Endothelial cell (in vitro differentiated cells): Measurements from ENCODE around the gene MAP3K3. TPM values are rescaled to one million over a fixed set of nuclear protein-coding genes. Genes with fewer than 3 reads are reported as not detected.
A peak's percentile ranks its signal among the peaks of the same experiment; 100 is the strongest.

Experiments
- DNase-seq: peaks from one replicate; pipeline ENCODE4 v3.0.0; 2021; ENCODE audit warnings: low spot score
- H3K27ac Mint-ChIP-seq: one replicate; pipeline ENCODE4 v1.8.0; 2021; ENCODE audit warnings: mixed read lengths, inconsistent platforms; ENCODE audit not compliant: unreplicated experiment
- H3K27me3 Mint-ChIP-seq: one replicate; pipeline ENCODE4 v1.8.0; 2021; ENCODE audit warnings: mild to moderate bottlenecking, moderate library complexity, mixed read lengths, inconsistent platforms; ENCODE audit not compliant: unreplicated experiment
- H3K36me3 Mint-ChIP-seq: one replicate; pipeline ENCODE4 v1.8.0; 2021; ENCODE audit warnings: mild to moderate bottlenecking, low read depth, mixed read lengths, inconsistent platforms; ENCODE audit not compliant: unreplicated experiment
- H3K4me1 Mint-ChIP-seq: one replicate; pipeline ENCODE4 v1.8.0; 2021; ENCODE audit warnings: mild to moderate bottlenecking, mixed read lengths, inconsistent platforms; ENCODE audit not compliant: unreplicated experiment
- H3K4me3 Mint-ChIP-seq: one replicate; pipeline ENCODE4 v1.8.0; 2021; ENCODE audit warnings: mild to moderate bottlenecking, mixed read lengths, inconsistent platforms; ENCODE audit not compliant: unreplicated experiment
- H3K9me3 Mint-ChIP-seq: one replicate; pipeline ENCODE4 v1.8.0; 2021; ENCODE audit warnings: mixed read lengths, inconsistent platforms; ENCODE audit not compliant: unreplicated experiment
- total RNA-seq: library from RNA; stranded (reverse); fragmentation: NEBNext Ultra II Directional; extraction: Animal tissue kit (Norgen Biotek cat#: 25700); gene quantifications from one replicate; pipeline ENCODE4 v1.2.1, GENCODE V29; 2021; ENCODE audit not compliant: unreplicated experiment
- TF ChIP-seq, protein P1 (sequence below): fragments of 200-600 bp; sonication (generic); IDR thresholded peaks from one replicate; pipeline ENCODE4 v1.5.0; 2021; ENCODE audit warnings: antibody characterized with exemption; ENCODE audit not compliant: unreplicated experiment

MAP3K3 gene
- total RNA-seq, 1 donor from 2014 or later = 112 TPM

DNA sequence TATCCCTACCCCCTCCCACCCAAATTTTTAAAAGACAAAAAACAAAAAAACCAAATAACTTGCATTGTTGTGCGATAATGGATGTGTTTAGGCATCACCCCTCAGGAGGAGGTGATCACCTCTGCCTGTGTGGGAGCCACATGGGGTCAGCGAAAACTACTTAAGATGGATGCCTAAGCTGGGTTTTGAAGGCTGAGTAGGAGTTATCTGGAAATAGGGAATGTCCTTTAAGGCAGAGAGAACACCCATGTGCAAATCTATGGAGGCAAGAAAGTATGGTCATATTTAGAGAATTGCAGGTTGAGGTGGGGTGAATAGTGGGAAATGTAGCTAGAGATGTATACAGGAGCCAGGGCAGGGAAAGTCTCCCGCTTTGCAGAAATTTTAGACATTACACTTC lies 27.1 kb upstream of the MAP3K3 start:
- Mint-ChIP-seq H3K4me3 (no peak overlapping the region), H3K4me1 (peaks cover 2% of the 10 kb centered on the region), H3K27ac (no peak overlapping the region), H3K9me3 (no peaks in the 10 kb centered on the region), H3K27me3 (peaks cover 4% of the 10 kb centered on the region), H3K36me3 (peaks cover 7% of the 10 kb centered on the region)
- TF ChIP-seq, protein P1, sequence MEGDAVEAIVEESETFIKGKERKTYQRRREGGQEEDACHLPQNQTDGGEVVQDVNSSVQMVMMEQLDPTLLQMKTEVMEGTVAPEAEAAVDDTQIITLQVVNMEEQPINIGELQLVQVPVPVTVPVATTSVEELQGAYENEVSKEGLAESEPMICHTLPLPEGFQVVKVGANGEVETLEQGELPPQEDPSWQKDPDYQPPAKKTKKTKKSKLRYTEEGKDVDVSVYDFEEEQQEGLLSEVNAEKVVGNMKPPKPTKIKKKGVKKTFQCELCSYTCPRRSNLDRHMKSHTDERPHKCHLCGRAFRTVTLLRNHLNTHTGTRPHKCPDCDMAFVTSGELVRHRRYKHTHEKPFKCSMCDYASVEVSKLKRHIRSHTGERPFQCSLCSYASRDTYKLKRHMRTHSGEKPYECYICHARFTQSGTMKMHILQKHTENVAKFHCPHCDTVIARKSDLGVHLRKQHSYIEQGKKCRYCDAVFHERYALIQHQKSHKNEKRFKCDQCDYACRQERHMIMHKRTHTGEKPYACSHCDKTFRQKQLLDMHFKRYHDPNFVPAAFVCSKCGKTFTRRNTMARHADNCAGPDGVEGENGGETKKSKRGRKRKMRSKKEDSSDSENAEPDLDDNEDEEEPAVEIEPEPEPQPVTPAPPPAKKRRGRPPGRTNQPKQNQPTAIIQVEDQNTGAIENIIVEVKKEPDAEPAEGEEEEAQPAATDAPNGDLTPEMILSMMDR = no peak
- DNase-seq = no peak

DNA sequence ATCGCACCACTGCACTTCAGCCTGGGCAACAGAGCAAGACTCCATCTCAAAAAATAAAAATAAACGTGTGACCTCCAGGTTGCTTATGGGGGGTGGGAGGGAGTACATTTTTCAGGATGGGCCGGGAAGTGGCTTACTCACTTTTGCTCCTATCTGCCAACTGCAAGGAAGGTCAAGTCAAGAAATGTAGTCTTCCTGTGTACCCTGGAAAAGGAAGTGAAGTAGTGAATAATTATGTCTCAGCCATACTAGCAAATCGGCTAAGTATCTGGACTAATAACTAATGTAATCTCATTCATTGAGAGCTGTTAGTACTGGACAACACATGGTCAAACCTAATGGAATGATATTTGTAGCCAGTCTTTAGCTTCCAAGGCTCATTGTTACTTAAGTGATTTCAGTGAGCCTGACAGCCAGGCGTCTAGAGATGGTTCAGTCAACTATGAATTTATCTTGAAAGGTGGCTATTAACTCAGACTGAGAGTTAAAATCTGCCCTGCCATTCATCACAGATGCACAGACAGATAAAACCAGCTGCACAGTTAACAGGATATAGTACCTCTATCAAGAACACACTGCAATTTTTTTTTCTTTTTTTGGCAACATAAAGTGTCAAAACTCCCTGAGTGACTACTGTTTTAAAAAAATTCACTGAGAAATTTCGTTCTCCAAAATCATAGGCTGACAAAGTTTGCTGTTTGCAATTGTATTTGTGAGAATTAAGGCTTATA lies 25.2 kb upstream of the MAP3K3 start:
- H3K9me3 Mint-ChIP-seq = no peaks in the 10 kb centered on the region
- H3K27ac Mint-ChIP-seq = no peak overlapping the region
- no peaks in the 10 kb centered on the region for H3K36me3 Mint-ChIP-seq
- no peak for DNase-seq
- no peak overlapping the region for H3K4me3 Mint-ChIP-seq
- H3K27me3 Mint-ChIP-seq = peaks cover 5% of the 10 kb centered on the region
- TF ChIP-seq, protein P1 = no peak
- peaks cover 10% of the 10 kb centered on the region for H3K4me1 Mint-ChIP-seq

DNA sequence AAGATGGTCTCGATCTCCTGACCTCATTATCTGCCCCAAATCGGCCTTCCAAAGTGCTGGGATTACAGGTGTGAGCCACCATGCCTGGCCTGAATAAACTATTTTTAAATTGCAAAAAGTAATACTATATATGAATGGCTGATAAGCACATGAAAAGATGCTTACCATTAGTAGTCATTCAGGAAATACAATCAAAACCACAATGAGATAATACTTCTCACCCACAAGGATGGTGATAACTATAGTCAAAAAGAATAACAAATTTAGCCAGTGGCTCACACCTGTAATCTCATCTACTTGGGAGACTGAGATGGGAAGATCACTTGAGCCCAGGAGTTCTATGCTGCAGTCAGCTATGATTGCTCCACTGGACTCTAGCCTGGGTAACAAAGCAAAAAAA lies 23.9 kb upstream of the MAP3K3 start:
- H3K27me3 Mint-ChIP-seq = peaks cover 3% of the 10 kb centered on the region
- no peaks in the 10 kb centered on the region for H3K36me3 Mint-ChIP-seq
- no peak for DNase-seq
- TF ChIP-seq, protein P1 = no peak
- no peaks in the 10 kb centered on the region for H3K9me3 Mint-ChIP-seq
- H3K27ac Mint-ChIP-seq = no peak overlapping the region
- H3K4me1 Mint-ChIP-seq = peaks cover 10% of the 10 kb centered on the region
- H3K4me3 Mint-ChIP-seq = no peak overlapping the region

DNA sequence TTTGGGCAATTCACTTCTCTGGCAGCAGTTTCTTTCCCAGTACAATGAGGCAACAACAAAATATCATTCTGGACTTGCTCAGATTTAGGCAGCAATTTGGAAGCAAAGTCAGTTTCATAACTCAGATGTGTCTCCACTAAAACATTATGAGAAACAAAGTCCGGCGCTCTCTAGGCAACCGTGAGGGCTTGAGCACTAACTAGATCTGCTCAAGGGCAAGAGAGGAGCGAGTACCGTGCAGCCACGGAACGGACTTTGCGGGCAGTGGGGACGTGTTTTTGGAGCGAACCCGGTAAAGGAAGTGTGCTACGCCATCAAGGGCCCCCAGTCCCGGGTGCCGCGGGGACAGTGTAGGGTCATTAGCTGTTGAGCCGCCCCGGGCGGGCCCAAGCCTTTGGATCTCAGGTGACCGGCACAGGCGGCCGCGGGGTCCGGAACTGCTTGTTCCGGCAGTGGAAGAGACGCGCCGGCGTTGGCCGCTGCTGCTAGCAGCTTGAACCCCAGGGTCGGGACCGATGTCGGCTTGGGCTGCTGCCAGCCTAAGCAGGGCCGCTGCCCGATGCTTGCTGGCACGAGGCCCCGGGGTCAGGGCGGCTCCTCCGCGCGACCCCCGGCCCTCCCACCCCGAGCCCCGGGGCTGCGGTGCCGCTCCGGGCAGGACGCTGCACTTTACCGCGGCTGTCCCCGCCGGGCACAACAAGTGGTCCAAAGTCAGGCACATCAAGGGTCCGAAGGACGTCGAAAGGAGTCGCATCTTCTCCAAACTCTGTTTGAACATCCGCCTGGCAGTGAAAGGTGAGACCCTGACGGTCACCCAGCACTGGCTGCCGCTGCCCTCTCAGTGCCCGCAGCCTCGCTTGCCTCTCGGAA lies 21.4 kb upstream of the MAP3K3 start, which contains the start of gene TACO1:
TSS of gene TACO1 (plus strand) at position 327 of the 870 bp plus-strand sequence. CDS start at position 516, 189 bp downstream.
- H3K36me3 Mint-ChIP-seq = peaks cover 14% of the 10 kb centered on the region
- peak within 1 kb of the TSS; percentile 95 for H3K4me3 Mint-ChIP-seq
- no peaks in the 10 kb centered on the region for H3K9me3 Mint-ChIP-seq
- H3K4me1 Mint-ChIP-seq = peaks cover 10% of the 10 kb centered on the region
- peaks cover 2% of the 10 kb centered on the region for H3K27me3 Mint-ChIP-seq
- H3K27ac Mint-ChIP-seq = peak within 1 kb of the TSS; percentile 79
- peak; percentile 76 for DNase-seq
- TF ChIP-seq, protein P1 = no peak
